CD4-positive, alpha-beta T cell treated with Interleukin-6 for 4 hours (primary cell): ENCODE data around the gene QARS1.

ENCODE experiments used
- DNase-seq: peaks from one replicate; pipeline ENCODE4 v3.0.0-alpha.2; 2020; ENCODE audit warnings: mixed read lengths

The QARS1 gene

DNA sequence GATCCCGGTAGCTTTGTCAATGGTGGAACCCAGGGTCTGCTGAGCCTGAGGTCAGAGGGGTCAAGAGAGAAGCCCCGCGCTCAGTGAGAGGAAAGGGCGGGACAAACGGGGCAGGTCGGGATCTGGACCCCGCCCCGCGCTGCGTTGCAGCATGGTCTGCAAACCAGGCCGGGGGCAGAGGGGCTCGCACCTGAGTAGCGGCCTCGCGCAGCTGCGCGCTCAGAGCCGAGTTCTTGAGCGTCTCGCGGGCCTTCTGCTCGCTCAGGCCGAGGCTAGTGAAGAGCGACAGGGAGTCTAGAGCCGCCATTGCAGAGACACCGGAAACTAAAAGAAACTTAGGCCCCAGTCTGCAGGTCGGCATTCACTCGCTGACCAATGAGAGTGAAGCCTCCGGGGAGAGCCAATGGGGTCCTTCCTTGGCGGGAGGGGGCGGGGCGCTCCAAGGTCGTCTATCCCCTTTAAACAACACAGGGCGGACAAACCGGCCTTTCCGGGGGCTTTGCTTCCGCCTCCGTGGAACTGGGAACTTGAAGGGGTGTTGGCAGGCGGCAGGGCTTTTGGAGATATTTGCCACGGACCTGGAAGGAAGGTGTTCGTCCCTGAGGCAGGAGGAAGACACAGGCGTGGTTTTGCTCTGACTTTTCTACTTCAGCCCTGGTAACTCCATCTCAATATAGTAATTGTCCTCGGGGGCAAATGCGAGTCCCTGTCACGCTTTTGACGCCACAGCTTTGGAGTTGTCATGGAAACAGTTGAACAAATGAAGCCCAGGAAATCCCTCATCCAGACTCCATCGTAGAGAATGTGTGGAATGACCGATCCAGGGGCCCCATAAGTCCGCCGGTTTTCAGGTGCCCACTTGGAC, at the start of gene QARS1:
Gene QARS1 (minus strand): TSS at position 331 of the 865 bp plus-strand sequence. CDS start 24 bp downstream, at position 307.
- DNase-seq, result peak; percentile 89

DNA sequence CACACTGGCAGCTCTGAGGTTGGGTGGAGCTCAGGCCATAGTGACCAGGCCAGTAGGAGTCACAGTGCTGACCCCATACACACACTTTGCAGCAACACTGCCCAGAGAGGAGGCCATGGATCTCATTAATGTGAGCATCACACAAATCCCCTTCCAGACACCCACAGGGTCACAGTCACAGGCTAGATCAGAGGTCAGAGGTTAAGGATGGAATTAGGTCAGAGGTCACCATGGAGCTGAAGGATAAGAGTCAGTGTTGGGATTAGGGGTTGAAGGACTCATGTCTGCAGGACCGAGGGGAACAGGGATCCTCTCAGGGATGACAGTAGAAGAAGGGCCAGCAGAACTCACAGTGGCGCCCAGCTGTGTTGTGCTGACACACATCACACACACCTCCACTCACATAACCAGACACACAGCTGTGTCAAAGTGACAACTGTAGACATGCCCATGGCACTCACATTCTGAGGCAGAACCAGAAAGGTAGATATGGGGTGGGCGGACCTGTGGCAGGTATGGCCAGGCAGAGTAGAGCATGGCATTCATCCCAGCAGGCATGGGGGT, 48.9 kb upstream of the QARS1 start:
- no peak for DNase-seq

DNA sequence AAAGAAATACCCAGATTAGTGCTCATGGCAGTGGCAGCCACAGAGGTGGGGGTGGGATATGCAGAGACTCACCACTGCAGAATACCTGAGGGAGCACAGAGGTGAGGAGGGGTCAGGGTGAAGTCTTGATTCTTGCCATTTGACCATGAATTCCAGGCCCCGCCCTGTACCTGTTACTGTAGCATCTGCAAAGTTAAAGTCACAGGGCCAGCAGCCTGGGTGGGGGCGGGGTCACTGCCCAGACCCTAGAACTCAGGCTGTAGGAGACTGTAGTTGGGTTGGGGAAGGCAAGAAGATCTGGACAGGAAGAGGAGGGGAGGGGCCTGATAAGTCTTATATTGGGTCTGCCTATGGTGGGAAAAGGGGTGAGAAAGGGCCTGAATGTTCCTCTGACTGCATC, 47.1 kb upstream of the QARS1 start:
- no peak for DNase-seq

DNA sequence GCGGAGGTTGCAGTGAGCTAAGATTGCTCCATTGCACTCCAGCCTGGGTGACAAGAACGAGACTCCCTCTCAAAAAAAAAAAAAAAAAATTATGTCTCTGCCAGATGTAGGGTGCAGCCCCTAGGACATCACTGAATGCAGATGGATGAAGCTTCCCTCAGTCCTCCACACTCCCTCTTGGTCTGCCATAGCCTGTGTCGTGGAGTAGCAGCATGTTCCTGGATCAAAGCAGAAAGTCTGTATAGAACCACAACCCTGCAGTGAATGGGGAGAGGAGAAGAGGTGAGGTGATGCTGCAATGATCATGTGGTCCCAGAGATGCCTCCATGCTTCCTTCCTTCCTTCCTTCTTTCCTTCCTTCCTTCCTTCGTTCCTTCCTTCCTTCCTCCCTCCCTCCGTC, 43.6 kb upstream of the QARS1 start:
- DNase-seq, result no peak

DNA sequence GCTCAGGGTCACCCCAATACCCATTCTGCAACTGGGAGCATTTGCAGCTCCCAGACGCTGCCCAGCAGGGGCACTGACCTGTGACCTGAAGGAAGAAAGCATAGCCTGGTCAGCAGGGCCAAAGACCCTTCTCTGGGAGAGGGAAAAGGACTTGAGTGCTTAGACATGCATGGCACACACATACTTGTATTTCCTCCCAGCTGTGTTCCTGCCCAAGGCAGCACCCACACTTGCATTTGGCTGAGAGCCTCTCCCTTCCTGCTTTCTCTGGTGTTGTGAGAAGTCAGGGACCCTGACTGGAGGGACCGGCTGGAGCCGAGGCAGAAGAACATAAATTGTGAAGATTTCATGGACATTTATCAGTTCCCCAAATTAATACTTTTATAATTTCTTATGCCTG, 35.5 kb upstream of the QARS1 start:
- DNase-seq, result no peak

DNA sequence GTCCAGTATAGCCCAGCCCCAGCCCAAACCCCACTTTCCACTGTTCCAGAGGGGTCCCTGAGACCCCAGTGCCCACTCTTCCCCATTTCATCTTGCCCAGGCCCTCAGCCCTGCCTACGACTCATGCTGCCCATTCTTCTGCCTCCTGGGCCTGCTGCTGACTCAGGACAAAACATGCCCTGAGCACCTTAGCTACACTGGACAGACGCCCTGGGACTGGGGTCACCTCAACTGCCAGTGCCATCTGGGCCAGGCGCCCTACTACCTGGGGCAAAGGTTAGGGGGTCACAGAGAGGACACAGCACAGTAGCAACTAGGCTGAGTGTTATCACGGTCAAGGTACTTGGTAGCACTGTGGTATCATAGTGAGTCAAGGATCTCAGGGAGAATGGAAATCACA, 30.9 kb upstream of the QARS1 start:
- DNase-seq, result no peak

DNA sequence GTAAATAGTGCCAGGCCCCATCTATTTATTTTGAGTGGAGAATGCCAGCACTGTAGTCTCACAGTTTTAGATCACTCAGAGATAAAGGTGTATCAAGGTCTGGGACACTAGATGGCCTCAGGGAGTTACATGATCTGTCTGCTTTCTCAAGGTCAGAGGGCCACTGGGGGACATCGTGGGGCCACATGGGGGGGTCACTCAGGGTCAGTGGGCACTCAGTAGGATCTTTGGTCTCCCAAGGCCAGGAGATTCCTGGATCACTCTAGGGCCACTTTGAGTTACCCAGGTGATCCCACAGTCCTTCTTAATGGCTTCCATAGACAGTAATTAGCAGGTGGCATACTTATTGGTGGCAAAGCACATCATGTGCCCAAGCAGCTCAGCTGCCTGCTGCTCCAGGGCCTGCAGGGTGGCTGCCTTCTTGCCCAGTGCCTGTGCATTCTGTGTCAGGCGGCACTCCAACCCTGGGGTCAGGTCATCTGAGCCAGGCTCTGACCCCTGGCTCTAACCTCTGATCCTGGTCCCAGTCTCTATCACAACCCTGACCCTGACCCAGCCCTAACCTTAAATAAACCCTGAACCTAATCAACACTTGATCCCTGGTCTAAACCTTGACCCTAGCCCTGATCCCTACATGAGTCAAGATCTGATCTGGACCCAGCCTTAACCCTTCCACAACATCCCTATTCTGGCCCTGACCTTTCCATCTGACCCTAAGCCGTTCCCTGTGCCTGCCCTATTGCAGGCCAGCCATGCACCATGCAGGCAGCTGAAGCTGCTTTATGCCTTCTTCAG, 30.1 kb upstream of the QARS1 start:
- DNase-seq, result no peak

DNA sequence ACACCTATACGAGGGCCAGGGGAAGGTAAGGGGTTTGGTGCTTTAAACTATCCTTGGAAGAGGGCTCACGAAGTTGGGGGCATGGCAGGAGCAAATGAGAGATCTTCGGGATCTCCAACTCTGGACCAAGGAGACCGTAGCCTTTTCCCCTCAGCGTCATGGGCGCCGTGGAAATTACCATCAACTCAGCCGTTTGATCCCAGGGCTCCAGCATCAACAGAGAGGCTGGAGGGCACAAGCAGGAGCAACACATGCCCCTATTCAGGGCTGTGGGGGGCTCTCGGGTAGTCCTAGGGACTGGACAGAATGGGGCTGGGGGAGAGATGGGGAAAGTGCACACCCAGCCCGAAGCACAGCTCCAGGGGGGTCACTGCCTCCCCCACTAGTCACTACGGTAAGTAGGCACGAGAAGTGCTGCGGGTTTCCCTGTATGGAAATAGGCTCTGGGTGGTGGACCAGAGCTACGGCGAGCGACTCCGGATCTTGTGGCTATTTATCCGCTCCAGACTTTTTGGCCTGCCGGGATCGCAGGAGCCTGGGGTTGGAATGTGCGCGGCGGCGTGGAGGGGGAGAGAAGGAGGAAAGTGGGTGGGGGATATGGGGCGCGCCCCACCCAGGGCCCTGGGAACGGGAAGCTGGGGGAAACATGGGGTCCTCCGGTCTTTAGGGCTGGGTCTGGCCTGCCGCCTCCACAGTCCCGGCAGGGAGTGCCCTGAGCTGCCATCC, 28.8 kb upstream of the QARS1 start:
- no peak for DNase-seq

DNA sequence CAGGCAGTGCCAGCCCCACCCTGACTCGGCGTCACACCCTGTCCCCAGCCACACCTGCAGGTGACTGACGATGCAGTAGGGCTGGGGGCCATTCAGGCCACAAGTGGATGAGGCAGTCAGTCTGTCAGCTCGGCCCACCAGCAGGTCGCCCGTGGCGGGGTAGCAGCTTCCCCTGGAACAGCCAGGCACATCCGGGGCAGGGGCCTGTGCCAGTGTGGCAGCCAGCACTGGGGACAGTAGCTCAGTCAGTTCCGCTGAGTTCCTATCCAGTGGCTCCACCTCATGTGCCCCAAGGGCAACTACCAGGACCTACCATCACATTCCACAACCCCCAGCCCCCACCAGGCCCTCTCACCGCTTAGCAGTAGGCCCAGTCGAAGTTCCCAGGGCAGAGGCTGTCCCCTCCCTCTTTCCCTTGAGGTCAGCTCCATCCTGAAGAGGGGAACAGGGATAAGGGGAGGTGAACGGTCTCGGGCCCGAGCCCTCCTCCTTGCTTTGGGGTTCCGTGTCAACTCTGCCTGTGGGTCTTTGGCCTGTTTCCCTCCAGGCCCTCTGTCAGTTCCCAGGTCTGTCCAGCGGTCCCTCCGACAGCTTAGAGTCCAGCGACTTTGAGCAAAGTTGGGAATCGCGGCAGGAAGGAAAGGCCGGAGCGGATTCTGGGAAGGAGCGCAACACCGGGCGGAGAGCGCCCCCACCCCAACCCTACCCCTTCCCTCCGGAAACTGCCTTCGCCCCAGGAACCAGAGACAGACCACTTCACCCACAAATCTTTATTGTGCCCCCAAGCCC, 28.1 kb upstream of the QARS1 start, which contains the start of gene LAMB2:
Gene LAMB2 (minus strand): TSS at position 614 of the 789 bp plus-strand sequence. CDS start 183 bp downstream, at position 431.
- DNase-seq, result no peak

DNA sequence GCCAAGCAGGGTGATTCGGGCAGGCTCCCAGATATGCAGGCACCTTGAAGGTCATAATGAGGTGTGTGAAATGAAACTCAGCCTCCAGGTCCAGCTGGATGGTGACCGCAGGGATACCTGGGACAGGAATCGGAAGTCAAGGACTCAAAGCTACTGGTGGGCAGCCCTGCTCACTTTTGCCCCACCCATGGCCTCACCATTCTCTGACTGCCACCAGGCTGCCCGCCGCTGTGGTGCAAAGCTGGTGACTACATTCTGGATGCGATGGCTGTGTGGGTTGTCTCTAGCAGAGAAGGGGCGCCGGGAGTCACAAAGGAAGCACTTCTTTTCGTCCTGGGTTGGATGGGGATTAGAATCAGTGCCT, 27.5 kb upstream of the QARS1 start:
- no peak for DNase-seq

DNA sequence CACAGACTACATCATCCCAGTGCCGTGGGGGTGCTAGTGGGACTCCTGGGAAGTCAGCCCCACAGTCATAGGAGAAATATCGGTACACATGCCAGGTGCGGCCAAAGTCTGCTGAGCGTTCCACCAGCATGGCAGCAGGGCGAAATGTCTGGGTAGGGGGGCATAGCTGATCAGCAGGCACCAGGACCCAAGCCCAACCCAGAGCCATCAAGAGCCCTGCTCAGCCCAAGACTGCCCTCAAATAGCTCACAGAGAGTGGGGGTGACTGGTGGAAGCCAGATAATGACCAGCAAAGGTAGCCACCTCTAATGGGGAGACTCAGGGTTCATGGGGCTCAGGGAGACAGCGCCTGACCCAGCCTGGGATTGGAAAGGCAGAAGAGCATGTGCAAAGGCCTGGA, 27.0 kb upstream of the QARS1 start:
- DNase-seq, result no peak

DNA sequence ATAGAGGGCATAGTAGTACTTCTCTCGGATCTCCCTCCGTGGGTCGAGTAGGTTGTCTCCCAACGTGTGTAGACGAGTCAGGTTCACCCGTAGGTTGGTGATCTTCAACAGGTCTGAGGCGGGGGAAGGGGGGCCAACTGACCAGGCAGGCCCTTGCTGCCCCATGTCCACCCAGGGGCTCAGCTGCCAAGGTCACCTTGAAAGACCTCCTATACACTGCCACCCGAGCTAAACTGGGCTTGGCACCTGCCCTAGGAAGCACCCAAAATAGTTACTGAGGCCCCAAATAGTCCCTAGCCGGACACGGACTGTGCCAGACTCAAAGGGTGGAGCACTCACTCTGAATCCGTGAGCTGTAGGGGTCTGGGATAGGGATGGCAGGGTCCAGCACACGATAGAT, 26.5 kb upstream of the QARS1 start:
- DNase-seq, result no peak

DNA sequence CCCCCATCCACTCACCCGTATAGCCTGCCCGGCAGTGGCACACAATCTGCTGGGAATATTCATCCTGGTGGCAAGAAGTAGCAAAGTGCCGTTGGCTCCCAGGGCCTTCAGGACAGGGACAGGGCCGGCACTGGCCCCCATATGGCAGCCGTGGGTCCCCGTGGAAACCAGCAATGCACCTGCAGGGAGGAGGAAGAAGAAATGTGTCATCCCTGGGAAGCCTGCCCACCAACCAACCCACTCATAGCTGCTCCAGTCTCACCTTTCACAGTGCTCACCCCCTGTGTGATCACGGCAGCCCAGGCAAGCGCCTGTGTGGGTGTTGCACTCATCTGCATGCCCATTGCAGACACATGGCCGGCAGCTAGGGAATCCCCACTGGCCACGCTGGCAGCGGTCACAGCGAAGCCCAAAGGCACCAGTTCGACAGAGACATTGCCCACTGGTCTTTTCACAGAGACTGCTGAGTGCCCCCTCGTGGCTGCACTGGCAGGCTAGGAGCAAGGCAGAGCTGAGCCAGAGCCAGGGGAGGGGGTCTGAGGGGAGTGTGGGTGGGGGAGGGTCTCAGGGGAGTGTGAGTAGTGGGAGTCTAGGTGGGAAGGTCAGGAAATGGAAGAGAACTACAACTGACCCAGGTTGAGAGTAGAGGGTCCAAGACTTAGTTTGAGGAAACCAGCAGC, 20.6 kb upstream of the QARS1 start:
- DNase-seq, result no peak

DNA sequence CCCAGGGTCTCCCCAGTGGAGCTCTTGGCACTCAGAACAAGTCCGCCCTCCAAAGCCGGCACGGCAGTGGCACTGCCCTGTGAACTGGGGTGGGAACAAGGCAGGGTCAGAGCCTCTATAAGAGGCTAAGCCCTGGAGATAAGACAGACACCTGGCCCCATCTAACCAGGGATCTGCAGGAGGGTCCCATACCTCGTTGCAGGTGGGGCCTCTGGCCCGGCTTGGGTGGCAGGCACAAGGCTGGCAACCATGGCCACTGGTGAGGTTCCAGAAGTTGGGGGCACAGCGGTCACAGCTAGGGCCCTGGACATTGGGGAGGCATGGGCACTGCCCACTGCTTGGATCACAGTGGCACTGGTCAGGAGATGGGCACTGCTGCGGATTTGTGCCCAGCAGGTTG, 19.6 kb upstream of the QARS1 start:
- DNase-seq, result no peak

DNA sequence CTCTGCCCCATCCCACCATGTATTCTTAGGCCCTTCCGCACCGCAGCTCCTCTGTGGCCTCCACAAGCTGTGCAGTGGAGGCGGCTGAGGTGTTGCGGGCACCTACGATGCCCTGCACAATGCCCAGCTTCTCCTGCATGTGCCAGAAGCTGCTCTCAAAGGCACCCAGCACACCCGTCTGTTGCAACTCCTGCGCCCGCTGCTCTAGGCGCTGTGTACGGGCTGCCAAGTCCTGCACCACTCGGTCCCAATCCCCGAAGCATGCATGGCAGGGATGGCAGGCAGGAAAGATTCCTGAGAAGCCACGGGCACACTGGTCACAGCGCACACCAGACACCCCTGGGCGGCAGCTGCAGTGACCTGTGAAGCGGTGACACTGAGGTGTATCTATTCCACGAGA, 19.1 kb upstream of the QARS1 start:
- DNase-seq, result no peak

DNA sequence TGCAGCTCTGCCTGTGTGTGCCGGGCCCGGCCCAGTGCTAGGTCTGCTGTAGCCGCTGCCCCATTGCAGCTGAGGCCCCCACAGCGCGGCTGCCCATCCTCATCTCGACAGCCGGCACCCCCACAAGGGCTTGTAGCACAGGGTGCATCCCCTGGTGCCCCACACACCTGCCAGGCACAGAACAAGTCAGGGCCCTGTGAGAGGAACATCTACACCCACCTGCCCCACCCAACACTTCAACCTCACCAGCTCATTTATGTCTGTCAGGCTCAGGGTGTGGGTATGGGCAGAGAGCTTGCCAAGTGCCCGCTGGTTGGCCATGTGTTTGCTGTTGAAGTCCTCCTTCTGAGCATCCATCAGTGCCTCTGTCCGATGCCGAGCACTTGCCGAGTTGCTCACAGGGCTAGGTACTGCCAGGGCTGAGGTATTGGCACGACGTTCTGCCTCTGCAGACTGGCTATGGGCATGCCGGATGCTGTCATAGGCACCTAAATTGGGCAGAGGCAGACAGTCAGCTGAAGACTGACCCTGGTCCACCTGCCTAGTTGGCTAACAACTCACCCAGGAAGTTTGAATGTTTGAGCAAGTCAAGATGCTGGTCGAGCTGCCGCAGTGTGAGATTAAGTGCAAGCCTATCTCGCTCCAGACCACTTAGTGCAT, 18.5 kb upstream of the QARS1 start:
- no peak for DNase-seq

DNA sequence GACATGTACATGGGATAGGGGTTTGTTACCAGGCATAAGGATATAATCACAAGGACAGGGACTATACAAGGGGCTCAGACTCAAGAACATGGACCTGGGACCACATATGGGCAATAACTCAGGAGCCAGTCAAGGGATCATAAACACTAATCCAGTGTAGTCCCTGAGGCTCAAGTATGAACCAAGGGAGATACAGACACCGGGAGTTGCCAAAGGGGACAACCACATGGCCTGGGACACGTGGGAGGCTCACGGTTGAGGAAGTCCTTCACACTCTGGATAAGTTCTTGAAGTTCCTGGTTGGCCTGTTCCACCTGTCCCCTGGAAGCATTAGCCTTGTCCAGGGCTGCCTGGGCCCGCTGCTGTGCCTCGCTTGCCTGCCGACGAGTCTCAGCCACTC, 17.9 kb upstream of the QARS1 start:
- no peak for DNase-seq

DNA sequence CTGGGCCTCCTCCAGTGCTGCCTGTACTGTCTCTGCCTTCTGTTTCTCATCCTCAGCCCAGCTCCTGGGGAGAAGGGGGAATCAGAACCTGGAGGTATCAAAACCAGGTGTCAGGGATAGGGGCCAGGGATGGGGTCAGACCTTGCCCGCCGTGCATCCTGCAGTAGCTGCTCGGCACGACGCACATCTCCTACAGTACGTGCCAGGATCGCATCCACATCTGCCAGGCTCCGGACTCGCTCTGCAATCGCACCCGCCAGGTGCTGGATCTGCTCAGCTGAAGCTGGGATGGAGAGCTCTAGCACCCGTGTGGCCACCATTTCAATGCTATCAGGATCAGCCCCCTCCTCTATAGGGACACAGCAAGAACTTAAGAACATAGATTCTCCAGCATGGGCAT, 17.5 kb upstream of the QARS1 start:
- no peak for DNase-seq

DNA sequence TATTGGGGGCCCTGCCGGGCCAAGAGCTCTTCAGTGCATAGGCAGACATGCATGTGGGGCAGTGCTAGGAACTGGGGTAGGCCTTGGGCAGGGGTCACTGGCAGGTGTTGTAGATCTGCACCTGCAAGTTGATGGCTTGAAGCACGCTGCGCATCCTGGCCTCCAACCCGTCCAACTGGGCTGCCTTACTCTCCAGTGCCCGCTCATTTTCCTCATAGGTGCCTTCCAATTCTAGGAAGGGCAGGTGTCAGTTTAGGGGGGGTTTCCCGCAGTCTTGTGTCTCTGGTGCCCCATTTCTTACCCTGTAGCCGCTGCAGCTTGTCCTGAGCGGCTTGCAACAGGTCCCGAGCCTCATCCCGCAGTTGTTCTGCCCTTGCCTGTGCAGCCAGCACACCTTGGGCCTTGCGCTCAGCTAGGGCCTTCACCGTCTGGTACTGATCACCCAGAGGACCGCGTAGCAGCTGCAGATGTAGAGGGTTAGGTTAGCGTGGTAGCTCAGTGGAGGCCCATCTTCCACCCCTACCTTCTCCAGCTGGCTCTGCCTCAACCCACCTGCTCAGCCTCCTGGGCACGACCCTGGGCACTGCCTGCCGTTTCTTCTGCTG, 16.7 kb upstream of the QARS1 start:
- DNase-seq, result no peak

DNA sequence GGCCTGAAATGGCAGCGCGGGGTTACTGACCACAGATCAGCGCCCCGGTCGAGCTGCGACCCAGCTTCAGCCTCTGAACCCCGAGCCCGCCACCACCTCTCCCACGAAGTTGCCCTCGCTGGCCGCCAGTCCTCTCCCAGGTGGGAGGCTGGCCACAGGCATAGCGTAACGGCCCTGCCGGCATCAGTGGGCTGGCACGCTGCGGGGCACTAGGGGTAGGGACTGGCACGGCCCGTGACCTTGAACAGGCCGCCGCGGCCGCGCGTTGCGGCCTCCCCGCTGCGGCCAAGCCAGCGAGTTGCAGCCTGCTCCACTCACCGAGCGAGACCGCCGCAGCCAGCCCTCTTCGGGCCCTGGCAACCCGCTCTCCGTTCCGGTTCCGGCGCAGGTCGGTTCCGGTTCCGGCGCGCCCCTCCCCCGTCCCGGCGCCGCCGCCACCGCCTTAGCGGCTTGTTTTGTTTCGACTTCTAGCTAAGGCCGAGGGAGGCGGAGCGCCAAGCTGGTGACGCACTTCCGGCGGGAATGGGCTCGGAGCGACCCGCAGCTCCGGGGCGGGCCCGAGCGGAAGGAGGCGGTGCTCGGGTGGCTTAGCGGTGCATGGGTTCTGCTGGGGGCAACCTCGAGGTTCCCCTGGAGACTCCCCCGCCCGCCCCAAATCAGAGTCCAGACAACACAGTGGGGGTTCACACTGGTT, 16.0 kb upstream of the QARS1 start, which contains the start of gene USP19:
Gene USP19 (minus strand): TSS at position 386 of the 694 bp plus-strand sequence. CDS start 1,678 bp downstream, outside the sequence.
- DNase-seq, result peak; percentile 98
